ENCODE results near the gene SEMA4D.

The SEMA4D gene

DNA sequence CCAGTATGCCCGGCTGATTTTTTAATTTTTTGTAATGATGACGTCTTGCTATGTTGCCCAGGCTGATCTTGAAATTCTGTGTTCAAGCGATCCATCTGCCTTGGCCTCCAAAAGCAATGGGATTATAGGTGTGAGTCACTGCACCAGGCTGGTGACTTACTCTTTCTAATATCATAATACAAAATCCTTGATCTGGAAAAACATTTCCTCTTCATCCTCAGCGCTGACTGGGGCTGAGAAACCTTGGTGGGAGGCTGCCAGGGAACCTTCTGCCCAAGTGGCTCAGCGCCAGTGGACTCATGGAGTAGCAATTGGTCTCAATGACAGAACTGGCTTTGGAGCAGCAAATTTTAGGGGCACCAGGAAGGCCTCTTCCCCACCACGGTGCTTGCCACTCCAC, 17.5 kb upstream of the SEMA4D start:
- no peak for DNase-seq
- H3K36me3 ChIP-seq (replicated peaks): no peaks in the 10 kb centered on the region
- TF ChIP-seq CTCF (IDR thresholded peaks at IDR 0.05; ENCODE audit: low read depth, low read length, missing control alignments): no peak
- H3K4me3 ChIP-seq (ENCODE audit: low read depth, low read length): no peak overlapping the region
- no peak overlapping the region for H3K27ac ChIP-seq
- in situ Hi-C loops (cut with HindIII; ENCODE audit: low pct_ligation_motif_present, low sequenced_read_pairs): no loop called here
- H3K27me3 ChIP-seq (replicated peaks): peaks cover 5% of the 10 kb centered on the region

GRCh38 chr9:89514956-89515355, 17.0 kb upstream of the SEMA4D start:
- Histone ChIP-seq H3K27ac (no peak overlapping the region), H3K36me3 (replicated peaks) (no peaks in the 10 kb centered on the region), H3K27me3 (replicated peaks) (peaks cover 5% of the 10 kb centered on the region), H3K4me3 (ENCODE audit: low read depth, low read length) (no peak overlapping the region)
- in situ Hi-C loops (cut with HindIII; ENCODE audit: low pct_ligation_motif_present, low sequenced_read_pairs): no loop called here
- TF ChIP-seq CTCF (IDR thresholded peaks at IDR 0.05; ENCODE audit: low read depth, low read length, missing control alignments): no peak
- no peak for DNase-seq

DNA sequence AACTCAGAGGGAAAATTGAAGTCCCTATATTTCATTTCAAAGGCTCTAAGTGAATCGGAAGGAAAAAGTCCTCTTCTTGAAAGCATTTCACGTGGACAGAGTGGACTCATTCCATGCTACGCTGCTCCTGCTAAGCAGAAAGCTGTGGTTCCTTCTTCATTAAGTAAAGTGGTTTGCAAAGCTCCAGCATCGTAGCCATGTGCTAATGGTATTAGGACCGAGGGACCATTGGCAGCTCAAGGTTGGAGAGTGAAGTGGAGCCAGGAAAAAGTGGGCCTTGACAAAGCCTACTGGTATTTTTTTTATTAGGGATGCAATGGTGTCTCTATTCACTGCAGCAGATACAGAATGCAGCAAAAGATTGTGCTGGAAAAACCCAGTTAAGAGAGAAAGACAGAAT, 16.4 kb upstream of the SEMA4D start:
- DNase-seq: no peak
- no peaks in the 10 kb centered on the region for H3K36me3 ChIP-seq (replicated peaks)
- no peak overlapping the region for H3K4me3 ChIP-seq (ENCODE audit: low read depth, low read length)
- in situ Hi-C loops (cut with HindIII; ENCODE audit: low pct_ligation_motif_present, low sequenced_read_pairs): no loop called here
- TF ChIP-seq CTCF (IDR thresholded peaks at IDR 0.05; ENCODE audit: low read depth, low read length, missing control alignments): no peak
- peaks cover 5% of the 10 kb centered on the region for H3K27me3 ChIP-seq (replicated peaks)
- H3K27ac ChIP-seq: no peak overlapping the region

GRCh38 chr9:89513837-89514236, 15.9 kb upstream of the SEMA4D start:
- Histone ChIP-seq H3K4me3 (ENCODE audit: low read depth, low read length) (no peak overlapping the region), H3K27ac (no peak overlapping the region), H3K36me3 (replicated peaks) (no peaks in the 10 kb centered on the region), H3K27me3 (replicated peaks) (peaks cover 5% of the 10 kb centered on the region)
- DNase-seq: no peak
- no peak for TF ChIP-seq CTCF (IDR thresholded peaks at IDR 0.05; ENCODE audit: low read depth, low read length, missing control alignments)
- in situ Hi-C loops (cut with HindIII; ENCODE audit: low pct_ligation_motif_present, low sequenced_read_pairs): no loop called here

DNA sequence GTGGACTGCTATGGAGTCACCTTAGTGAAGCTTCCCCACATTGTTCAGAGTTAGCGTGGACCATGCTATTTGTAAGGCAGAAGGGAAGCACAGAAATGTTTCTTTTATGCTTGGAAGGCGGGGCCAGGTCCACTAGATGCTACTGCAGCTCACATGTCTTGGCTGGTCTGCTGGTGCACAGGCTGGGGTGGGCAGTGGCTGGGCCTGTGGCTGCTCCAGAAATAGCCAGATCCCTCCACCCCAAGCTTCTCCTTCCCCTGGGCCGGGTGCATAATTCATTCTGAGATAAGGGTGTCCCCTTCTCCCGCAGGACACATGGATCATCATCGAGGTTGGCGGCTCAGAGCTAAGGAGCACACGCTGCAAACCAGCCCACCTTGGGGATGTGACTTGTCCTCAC, 14.5 kb upstream of the SEMA4D start:
- H3K4me3 ChIP-seq (ENCODE audit: low read depth, low read length): no peak overlapping the region
- in situ Hi-C loops (cut with HindIII; ENCODE audit: low pct_ligation_motif_present, low sequenced_read_pairs): no loop called here
- no peak overlapping the region for H3K27ac ChIP-seq
- no peak for DNase-seq
- TF ChIP-seq CTCF (IDR thresholded peaks at IDR 0.05; ENCODE audit: low read depth, low read length, missing control alignments): no peak
- H3K27me3 ChIP-seq (replicated peaks): peaks cover 5% of the 10 kb centered on the region
- no peaks in the 10 kb centered on the region for H3K36me3 ChIP-seq (replicated peaks)

- DNase-seq: no peak
- in situ Hi-C loops (cut with HindIII; ENCODE audit: low pct_ligation_motif_present, low sequenced_read_pairs): no loop called here
- TF ChIP-seq CTCF (IDR thresholded peaks at IDR 0.05; ENCODE audit: low read depth, low read length, missing control alignments): no peak
- peaks cover 5% of the 10 kb centered on the region for H3K27me3 ChIP-seq (replicated peaks)
- no peak overlapping the region for H3K27ac ChIP-seq
- no peak overlapping the region for H3K4me3 ChIP-seq (ENCODE audit: low read depth, low read length)
- no peaks in the 10 kb centered on the region for H3K36me3 ChIP-seq (replicated peaks)
These were observed 11.2 kb upstream of the SEMA4D start for GRCh38 chr9:89508951-89509615.

All from brain microvascular endothelial cell (primary cell).